Esophagus muscularis mucosa (tissue), 4 donors: ENCODE measurements around the gene RTP2. TPM values are rescaled to one million over a fixed set of nuclear protein-coding genes. Genes with fewer than 3 reads are reported as not detected.

ENCODE experiments used
- DNase-seq: peaks from one replicate; pipeline ENCODE4 v3.0.0-alpha.2; 2017; ENCODE audit errors: extremely low spot score
- H3K27ac ChIP-seq, 4 donors: fragments of 200-600 bp; sonication (generic); replicated peaks in 1 of 4; 1 replicate in 3 of 4; 2 replicates in 1 of 4; pipeline ENCODE4 v1.5.1; 2016 to 2019; ENCODE audit warnings: mild to moderate bottlenecking in 1 of 4
- H3K27me3 ChIP-seq, 4 donors: fragments of 200-600 bp; sonication (generic); one replicate each; pipeline versions ENCODE4 v1.5.1 to v1.6.0; 2016 to 2019
- H3K36me3 ChIP-seq, 4 donors: fragments of 200-600 bp; sonication (generic); one replicate each; pipeline ENCODE4 v1.5.1; 2016 to 2019
- H3K4me1 ChIP-seq, 4 donors: fragments of 200-600 bp; sonication (generic); one replicate each; pipeline ENCODE4 v1.5.1; 2016 to 2019
- H3K4me3 ChIP-seq, 4 donors: fragments of 200-600 bp; sonication (generic); 1 replicate in 2 of 4; 2 replicates in 2 of 4; pipeline ENCODE4 v1.5.1; 2016 to 2019; ENCODE audit warnings: mild to moderate bottlenecking in 4 of 4, moderate library complexity in 1 of 4
- H3K9me3 ChIP-seq, 4 donors: fragments of 200-600 bp; sonication (generic); 1 replicate in 3 of 4; 2 replicates in 1 of 4; pipeline ENCODE4 v1.5.1; 2016 to 2019
- CTCF ChIP-seq, 3 experiments: fragments of 200-600 bp in 2 of 3; fragments of 450-650 bp in 1 of 3; sonication (generic) in 2 of 3; IDR thresholded peaks; one replicate each; pipeline ENCODE4 v1.5.1; 2017 to 2019; ENCODE audit warnings: antibody characterized with exemption in 3 of 3, mild to moderate bottlenecking in 2 of 3, moderate library complexity in 1 of 3
- EP300 ChIP-seq: sonication (generic); formaldehyde crosslinking; IDR thresholded peaks from one replicate; pipeline ENCODE4 v1.6.1; 2017; ENCODE audit warnings: antibody characterized with exemption
- POLR2A ChIP-seq: fragments of 450-650 bp; IDR thresholded peaks from one replicate; pipeline ENCODE4 v1.6.1; 2017; ENCODE audit warnings: antibody characterized with exemption, moderate library complexity, mild to moderate bottlenecking, low read depth
- POLR2AphosphoS5 ChIP-seq, 2 donors: sonication (generic); formaldehyde crosslinking; IDR thresholded peaks; one replicate each; pipeline ENCODE4 v1.6.1; 2017; ENCODE audit warnings: antibody characterized with exemption in 2 of 2
- WGBS: methylation state at CpG from one replicate; pipeline ENCODE4 v1.1.5; 2018; 5-methylcytosine and 5-hydroxymethylcytosine counted together
- intact Hi-C: fragments of 100-400 bp; cut with DNase I; formaldehyde crosslinking; loops from one replicate; pipeline ENCODE4 v1.15.1; 2023
- total RNA-seq, 4 donors: library from RNA; depleted of rRNA; stranded (reverse); fragments of >200 nt; gene quantifications; one replicate each; pipeline versions ENCODE4 v1.1.0 to v1.2.1, GENCODE V29; 2016

RTP2 gene
- total RNA-seq: not detected

GRCh38 chr3:187702507-187703033, at the start of gene RTP2:
TSS of gene RTP2 (minus strand) at chr3:187702557. CDS start at chr3:187702128, 429 bp downstream.
- H3K4me1 ChIP-seq: no peaks in the 10 kb centered on the region
- no peak within 1 kb of the TSS for H3K4me3 ChIP-seq
- intact Hi-C loops: no loop called here
- H3K27ac ChIP-seq: no peak within 1 kb of the TSS
- H3K27me3 ChIP-seq: no peaks in the 10 kb centered on the region
- no peaks in the 10 kb centered on the region for H3K9me3 ChIP-seq
- TF ChIP-seq EP300: no peak
- TF ChIP-seq POLR2A: no peak
- TF ChIP-seq POLR2AphosphoS5 (IDR thresholded peaks at IDR 0.05): no peak
- no peak for TF ChIP-seq CTCF (IDR thresholded peaks at IDR 0.05)
- DNase-seq: no peak
- 44% methylated on average over 4 of the region's 4 CpGs for WGBS
- no peaks in the 10 kb centered on the region for H3K36me3 ChIP-seq

GRCh38 chr3:187750513-187751123, 48.3 kb upstream of the RTP2 start:
- intact Hi-C loops: loop anchor here (5.0 kb wide), 1 partner anchor 282 kb away; no protein-coding TSS in a partner anchor
- TF ChIP-seq POLR2A: no peak
- TF ChIP-seq POLR2AphosphoS5 (IDR thresholded peaks at IDR 0.05): no peak
- TF ChIP-seq CTCF (IDR thresholded peaks at IDR 0.05): no peak
- TF ChIP-seq EP300: no peak
- Histone ChIP-seq H3K4me3 (peak overlapping the region; percentile 28 to 51 (median 38)), H3K27ac (peak overlapping the region; percentile 94 to 99 (median 98)), H3K4me1 (peaks cover 13 to 46% (median 43%) of the 10 kb centered on the region in 4 donors), H3K27me3 (no peaks in the 10 kb centered on the region), H3K36me3 (no peaks in the 10 kb centered on the region), H3K9me3 (no peaks in the 10 kb centered on the region)
- no peak for DNase-seq
- 65% methylated on average over 11 of the region's 11 CpGs for WGBS

- no peaks in the 10 kb centered on the region for H3K9me3 ChIP-seq
- WGBS: 36% methylated on average over 14 of the region's 14 CpGs
- H3K4me3 ChIP-seq: peak overlapping the region; percentile 28 to 51 (median 38)
- no peak for DNase-seq
- no peaks in the 10 kb centered on the region for H3K27me3 ChIP-seq
- intact Hi-C loops: loop anchor here (5.0 kb wide), 1 partner anchor 282 kb away; no protein-coding TSS in a partner anchor
- no peaks in the 10 kb centered on the region for H3K36me3 ChIP-seq
- peak overlapping the region; percentile 94 to 99 (median 98) for H3K27ac ChIP-seq
- peaks cover 13 to 46% (median 43%) of the 10 kb centered on the region in 4 donors for H3K4me1 ChIP-seq
- TF ChIP-seq CTCF (IDR thresholded peaks at IDR 0.05) (peak in 1 of 3 experiments; percentile 11), POLR2A (no peak), POLR2AphosphoS5 (IDR thresholded peaks at IDR 0.05) (peak; percentile 56 to 73), EP300 (no peak)
These were observed 47.7 kb upstream of the RTP2 start for GRCh38 chr3:187750006-187750512.

- intact Hi-C loops: loop anchor here (5.0 to 10.0 kb wide), 3 partner anchors 304 to 827 kb away; no protein-coding TSS in a partner anchor
- DNase-seq: peak; percentile 97
These were observed 45.7 kb upstream of the RTP2 start for GRCh38 chr3:187748050-187748481.

More at GRCh38 chr3:187748050-187748481, 45.7 kb upstream of the RTP2 start:
- Histone ChIP-seq H3K4me3 (no peak overlapping the region), H3K4me1 (peaks cover 13 to 50% (median 43%) of the 10 kb centered on the region in 4 donors), H3K36me3 (no peaks in the 10 kb centered on the region), H3K27ac (peak overlapping the region; percentile 94 to 99 (median 98)), H3K27me3 (no peaks in the 10 kb centered on the region), H3K9me3 (no peaks in the 10 kb centered on the region)
- TF ChIP-seq POLR2AphosphoS5 (IDR thresholded peaks at IDR 0.05) (peak in 1 of 2 donors; percentile 87), POLR2A (no peak), EP300 (no peak), CTCF (IDR thresholded peaks at IDR 0.05) (peak; percentile 96 to 99 (median 97))
- WGBS: 12% methylated on average over 2 of the region's 2 CpGs
